ENCODE results near the gene CYSLTR2.

CYSLTR2 gene

DNA sequence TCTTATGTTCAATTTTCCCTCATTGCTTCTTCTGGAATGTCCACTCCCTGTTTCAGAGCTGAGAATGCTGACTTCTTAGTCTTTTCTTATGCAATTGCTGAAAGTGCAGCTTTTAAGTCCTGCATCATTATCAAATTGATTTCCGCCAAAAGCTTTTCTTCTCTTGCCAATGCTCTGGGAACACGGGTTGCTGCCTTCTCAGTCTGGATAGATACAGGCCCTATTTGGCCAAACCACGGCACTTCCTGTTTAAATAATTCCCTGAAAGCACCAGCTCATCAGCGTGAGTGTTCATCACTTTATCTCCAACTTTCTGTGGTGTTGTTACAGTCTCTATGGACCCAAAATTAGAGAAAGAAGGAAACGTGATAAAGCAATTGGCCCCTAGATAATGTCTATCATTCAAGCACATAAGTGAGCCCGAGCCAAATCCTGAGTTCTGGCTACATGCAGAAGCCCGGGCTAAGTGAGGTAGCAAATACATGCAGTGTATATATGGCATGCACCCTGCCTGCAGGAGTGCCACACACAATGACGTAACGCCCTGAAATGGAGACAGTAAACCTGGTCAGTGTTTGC, 85.7 kb downstream of the CYSLTR2 start:
- Histone ChIP-seq H3K9me3 (ENCODE audit: insufficient read depth, low read length) (no peaks in the 10 kb centered on the region), H3K79me2 (ENCODE audit: insufficient read depth, low read length) (no peaks in the 10 kb centered on the region), H3K27ac (ENCODE audit: low read depth, low read length) (no peak overlapping the region), H4K20me1 (ENCODE audit: low read depth, low read length) (no peaks in the 10 kb centered on the region), H3K9me2 (replicated peaks; ENCODE audit: insufficient read depth, low read length) (no peaks in the 10 kb centered on the region), H3K4me2 (ENCODE audit: low read depth, low read length, poor library complexity, severe bottlenecking) (no peak overlapping the region), H3K36me3 (ENCODE audit: low read length) (no peaks in the 10 kb centered on the region), H3K9ac (ENCODE audit: low read length) (no peak overlapping the region), H3K27me3 (ENCODE audit: low read length) (no peaks in the 10 kb centered on the region), H3F3A (ENCODE audit: insufficient read depth) (no peaks in the 10 kb centered on the region), H2AFZ (ENCODE audit: low read depth, low read length, severe bottlenecking) (no peak overlapping the region), H3K4me3 (ENCODE audit: insufficient read depth, low read length, poor library complexity, severe bottlenecking) (no peak overlapping the region)
- TF ChIP-seq, protein P1, sequence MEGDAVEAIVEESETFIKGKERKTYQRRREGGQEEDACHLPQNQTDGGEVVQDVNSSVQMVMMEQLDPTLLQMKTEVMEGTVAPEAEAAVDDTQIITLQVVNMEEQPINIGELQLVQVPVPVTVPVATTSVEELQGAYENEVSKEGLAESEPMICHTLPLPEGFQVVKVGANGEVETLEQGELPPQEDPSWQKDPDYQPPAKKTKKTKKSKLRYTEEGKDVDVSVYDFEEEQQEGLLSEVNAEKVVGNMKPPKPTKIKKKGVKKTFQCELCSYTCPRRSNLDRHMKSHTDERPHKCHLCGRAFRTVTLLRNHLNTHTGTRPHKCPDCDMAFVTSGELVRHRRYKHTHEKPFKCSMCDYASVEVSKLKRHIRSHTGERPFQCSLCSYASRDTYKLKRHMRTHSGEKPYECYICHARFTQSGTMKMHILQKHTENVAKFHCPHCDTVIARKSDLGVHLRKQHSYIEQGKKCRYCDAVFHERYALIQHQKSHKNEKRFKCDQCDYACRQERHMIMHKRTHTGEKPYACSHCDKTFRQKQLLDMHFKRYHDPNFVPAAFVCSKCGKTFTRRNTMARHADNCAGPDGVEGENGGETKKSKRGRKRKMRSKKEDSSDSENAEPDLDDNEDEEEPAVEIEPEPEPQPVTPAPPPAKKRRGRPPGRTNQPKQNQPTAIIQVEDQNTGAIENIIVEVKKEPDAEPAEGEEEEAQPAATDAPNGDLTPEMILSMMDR (IDR thresholded peaks at IDR 0.05; ENCODE audit: insufficient read depth, low read length, poor library complexity, severe bottlenecking), result no peak
- TF ChIP-seq EZH2phosphoT487 (conservative IDR thresholded peaks at IDR 0.05; ENCODE audit: low read length), result no peak

- H3K36me3 ChIP-seq (ENCODE audit: low read length), result no peaks in the 10 kb centered on the region
- H3K9me3 ChIP-seq (ENCODE audit: insufficient read depth, low read length), result no peaks in the 10 kb centered on the region
- H3K9me2 ChIP-seq (replicated peaks; ENCODE audit: insufficient read depth, low read length), result no peaks in the 10 kb centered on the region
- no peak overlapping the region for H3K27ac ChIP-seq (ENCODE audit: low read depth, low read length)
- no peaks in the 10 kb centered on the region for H3F3A ChIP-seq (ENCODE audit: insufficient read depth)
- no peaks in the 10 kb centered on the region for H3K79me2 ChIP-seq (ENCODE audit: insufficient read depth, low read length)
- H3K4me2 ChIP-seq (ENCODE audit: low read depth, low read length, poor library complexity, severe bottlenecking), result no peak overlapping the region
- no peak overlapping the region for H3K9ac ChIP-seq (ENCODE audit: low read length)
- TF ChIP-seq EZH2phosphoT487 (conservative IDR thresholded peaks at IDR 0.05; ENCODE audit: low read length), result no peak
- no peak overlapping the region for H3K4me3 ChIP-seq (ENCODE audit: insufficient read depth, low read length, poor library complexity, severe bottlenecking)
- H3K27me3 ChIP-seq (ENCODE audit: low read length), result no peaks in the 10 kb centered on the region
- no peaks in the 10 kb centered on the region for H4K20me1 ChIP-seq (ENCODE audit: low read depth, low read length)
- no peak overlapping the region for H2AFZ ChIP-seq (ENCODE audit: low read depth, low read length, severe bottlenecking)
These were observed 87.6 kb downstream of the CYSLTR2 start for GRCh38 chr13:48741377-48741776.

GRCh38 chr13:48746821-48747220, 93.1 kb downstream of the CYSLTR2 start:
- Histone ChIP-seq H3K79me2 (ENCODE audit: insufficient read depth, low read length) (no peaks in the 10 kb centered on the region), H4K20me1 (ENCODE audit: low read depth, low read length) (no peaks in the 10 kb centered on the region), H3K9me2 (replicated peaks; ENCODE audit: insufficient read depth, low read length) (no peaks in the 10 kb centered on the region), H3K4me2 (ENCODE audit: low read depth, low read length, poor library complexity, severe bottlenecking) (no peak overlapping the region), H3K9me3 (ENCODE audit: insufficient read depth, low read length) (no peaks in the 10 kb centered on the region), H3K36me3 (ENCODE audit: low read length) (no peaks in the 10 kb centered on the region), H3F3A (ENCODE audit: insufficient read depth) (no peaks in the 10 kb centered on the region), H3K4me3 (ENCODE audit: insufficient read depth, low read length, poor library complexity, severe bottlenecking) (no peak overlapping the region), H3K9ac (ENCODE audit: low read length) (no peak overlapping the region), H2AFZ (ENCODE audit: low read depth, low read length, severe bottlenecking) (no peak overlapping the region), H3K27me3 (ENCODE audit: low read length) (no peaks in the 10 kb centered on the region), H3K27ac (ENCODE audit: low read depth, low read length) (no peak overlapping the region)
- no peak for TF ChIP-seq EZH2phosphoT487 (conservative IDR thresholded peaks at IDR 0.05; ENCODE audit: low read length)
- TF ChIP-seq, protein P1 (IDR thresholded peaks at IDR 0.05; ENCODE audit: insufficient read depth, low read length, poor library complexity, severe bottlenecking), result no peak

DNA sequence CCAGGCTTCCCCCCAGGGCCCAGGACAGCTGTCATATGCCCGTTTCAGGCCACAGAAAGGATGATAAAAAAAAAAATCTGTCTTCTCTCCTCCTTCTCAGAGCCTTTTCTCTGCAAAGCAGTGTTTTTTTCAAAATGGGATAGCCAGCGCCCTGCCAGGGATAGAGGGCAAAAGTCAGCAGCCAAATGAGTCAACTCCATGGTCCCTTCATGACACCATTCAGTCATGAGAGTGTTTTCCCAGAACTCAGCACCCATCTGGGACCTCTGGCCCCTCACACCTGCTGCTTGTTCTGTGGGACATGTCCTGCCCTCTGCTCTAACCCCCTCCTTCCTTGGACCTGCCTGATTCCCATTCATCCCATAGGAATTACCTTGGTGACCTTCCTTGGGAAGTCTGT, 95.0 kb downstream of the CYSLTR2 start:
- H3K9me3 ChIP-seq (ENCODE audit: insufficient read depth, low read length), result no peaks in the 10 kb centered on the region
- no peak overlapping the region for H3K4me3 ChIP-seq (ENCODE audit: insufficient read depth, low read length, poor library complexity, severe bottlenecking)
- no peak overlapping the region for H2AFZ ChIP-seq (ENCODE audit: low read depth, low read length, severe bottlenecking)
- H3K36me3 ChIP-seq (ENCODE audit: low read length), result no peaks in the 10 kb centered on the region
- H3K9me2 ChIP-seq (replicated peaks; ENCODE audit: insufficient read depth, low read length), result no peaks in the 10 kb centered on the region
- H3K4me2 ChIP-seq (ENCODE audit: low read depth, low read length, poor library complexity, severe bottlenecking), result no peak overlapping the region
- H3K27me3 ChIP-seq (ENCODE audit: low read length), result no peaks in the 10 kb centered on the region
- H3K79me2 ChIP-seq (ENCODE audit: insufficient read depth, low read length), result no peaks in the 10 kb centered on the region
- H3K27ac ChIP-seq (ENCODE audit: low read depth, low read length), result no peak overlapping the region
- H4K20me1 ChIP-seq (ENCODE audit: low read depth, low read length), result no peaks in the 10 kb centered on the region
- no peak for TF ChIP-seq EZH2phosphoT487 (conservative IDR thresholded peaks at IDR 0.05; ENCODE audit: low read length)
- TF ChIP-seq, protein P1 (IDR thresholded peaks at IDR 0.05; ENCODE audit: insufficient read depth, low read length, poor library complexity, severe bottlenecking), result no peak
- H3F3A ChIP-seq (ENCODE audit: insufficient read depth), result no peaks in the 10 kb centered on the region
- no peak overlapping the region for H3K9ac ChIP-seq (ENCODE audit: low read length)

Data from SU-DHL-6 (cell line).